GDM1 (cell line): ENCODE measurements around the gene EIF4A2.
"Not testable (repeated sequence)": the region's sequence is repeated elsewhere in the genome, so short reads cannot be mapped to it uniquely, and the experiment has no call there.

Experiments used
- DNase-seq: peaks from one replicate; lab custom pipeline; 2025; lab: John Stamatoyannopoulos, UW

Gene EIF4A2

GRCh38 chr3:186784820-186785494 is 1.6 kb downstream of the EIF4A2 start:
- no peak for DNase-seq

- DNase-seq: no peak
Measured at GRCh38 chr3:186785495-186786018, 2.2 kb downstream of the EIF4A2 start.

GRCh38 chr3:186786922-186787321 is 3.5 kb downstream of the EIF4A2 start:
- DNase-seq: no peak

GRCh38 chr3:186787642-186788481 is 4.5 kb downstream of the EIF4A2 start:
- no peak for DNase-seq

- DNase-seq: no peak
Measured at GRCh38 chr3:186788482-186789370, 5.3 kb downstream of the EIF4A2 start.

- no peak for DNase-seq
Measured at GRCh38 chr3:186789554-186790260, 6.3 kb downstream of the EIF4A2 start.

- no peak for DNase-seq
Measured at GRCh38 chr3:186790261-186790981, 7.0 kb downstream of the EIF4A2 start.

GRCh38 chr3:186798239-186798874 is 15.0 kb downstream of the EIF4A2 start:
- no peak for DNase-seq

- DNase-seq: no peak
Measured at GRCh38 chr3:186800285-186800684, 16.9 kb downstream of the EIF4A2 start.

- DNase-seq: no peak
Measured at GRCh38 chr3:186802701-186803100, 19.3 kb downstream of the EIF4A2 start.

- DNase-seq: not testable (repeated sequence)
Measured at GRCh38 chr3:186803447-186803846, 20.1 kb downstream of the EIF4A2 start.

GRCh38 chr3:186806089-186807055 is 23.0 kb downstream of the EIF4A2 start, which contains the start of gene RFC4:
RFC4 (minus strand) TSS chr3:186806482; CDS start chr3:186804713, 1,769 bp downstream.
- DNase-seq: peak; percentile 78

- peak; percentile 55 for DNase-seq
Measured at GRCh38 chr3:186807231-186807630, 23.9 kb downstream of the EIF4A2 start.

GRCh38 chr3:186810336-186810996 is 27.1 kb downstream of the EIF4A2 start:
- DNase-seq: no peak

- DNase-seq: not testable (repeated sequence)
Measured at GRCh38 chr3:186811313-186811712, 27.9 kb downstream of the EIF4A2 start.

GRCh38 chr3:186814100-186814499 is 30.7 kb downstream of the EIF4A2 start:
- DNase-seq: no peak

- peak; percentile 32 for DNase-seq
Measured at GRCh38 chr3:186815435-186815834, 32.1 kb downstream of the EIF4A2 start.

GRCh38 chr3:186818516-186818915 is 35.1 kb downstream of the EIF4A2 start:
- no peak for DNase-seq
